Upper lobe of right lung (tissue), 1 donor: ENCODE data around the gene STRIT1. TPM values are rescaled to one million over a fixed set of nuclear protein-coding genes. Genes with fewer than 3 reads are reported as not detected.

ENCODE experiments used
- ATAC-seq: fragments of 200-7000 bp; cut with Tn5 transposase; one replicate; pipeline ENCODE4 v1.9.1; 2020; ENCODE audit warnings: mild to moderate bottlenecking, moderate library complexity
- DNase-seq: peaks from one replicate; pipeline ENCODE4 v3.0.0-alpha.2; 2020
- H3K27ac ChIP-seq: fragments of 200-600 bp; one replicate; pipeline ENCODE4 v1.8.0; 2022
- H3K27me3 ChIP-seq: fragments of 200-600 bp; one replicate; pipeline ENCODE4 v1.8.0; 2022; ENCODE audit warnings: mild to moderate bottlenecking
- H3K36me3 ChIP-seq: fragments of 200-600 bp; one replicate; pipeline ENCODE4 v1.8.0; 2022
- H3K4me1 ChIP-seq: fragments of 200-600 bp; one replicate; pipeline ENCODE4 v1.8.0; 2022
- H3K4me3 ChIP-seq: fragments of 200-600 bp; one replicate; pipeline ENCODE4 v1.8.0; 2022; ENCODE audit warnings: mild to moderate bottlenecking
- H3K9me3 ChIP-seq: fragments of 200-600 bp; one replicate; pipeline ENCODE4 v1.8.0; 2022
- intact Hi-C: fragments of 100-400 bp; cut with DNase I; formaldehyde crosslinking; loops from one replicate; pipeline ENCODE4 v1.11.0; 2022
- total RNA-seq: library from RNA; stranded (reverse); fragmentation: NEBNext Ultra II Directional; extraction: Animal tissue kit (Norgen Biotek cat#: 25700); gene quantifications from one replicate; pipeline ENCODE4 v1.2.1, GENCODE V29; 2021
- TF ChIP-seq, protein P1 (sequence below): fragments of 200-600 bp; IDR thresholded peaks from one replicate; pipeline ENCODE4 v1.8.0; 2022; ENCODE audit warnings: antibody characterized with exemption
- donor health status: DM: no; HTN: yes; CAD: no; lungs with severe emphysema.

STRIT1 gene
- total RNA-seq, 1 donor from 2014 or later, result not detected

DNA sequence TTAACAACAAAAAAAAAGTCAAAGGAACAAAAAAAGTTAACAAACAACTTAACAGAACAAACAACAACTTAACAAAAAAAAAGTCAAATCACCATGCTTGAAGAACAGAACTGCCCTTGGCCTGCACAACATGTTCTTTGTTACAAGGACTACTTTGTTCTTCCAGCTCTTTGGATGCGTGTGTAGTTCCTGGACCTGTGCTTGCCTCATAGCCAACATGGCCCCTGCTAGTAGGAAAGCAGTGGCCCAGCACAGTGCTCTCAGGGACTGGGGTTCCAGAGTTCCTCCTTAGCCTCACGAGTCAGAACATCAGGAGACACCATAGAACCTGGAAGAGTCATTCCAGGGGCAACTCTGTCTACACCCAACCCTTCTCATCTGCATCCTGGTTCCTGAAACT is 10.9 kb upstream of the STRIT1 start:
- TF ChIP-seq, protein P1, sequence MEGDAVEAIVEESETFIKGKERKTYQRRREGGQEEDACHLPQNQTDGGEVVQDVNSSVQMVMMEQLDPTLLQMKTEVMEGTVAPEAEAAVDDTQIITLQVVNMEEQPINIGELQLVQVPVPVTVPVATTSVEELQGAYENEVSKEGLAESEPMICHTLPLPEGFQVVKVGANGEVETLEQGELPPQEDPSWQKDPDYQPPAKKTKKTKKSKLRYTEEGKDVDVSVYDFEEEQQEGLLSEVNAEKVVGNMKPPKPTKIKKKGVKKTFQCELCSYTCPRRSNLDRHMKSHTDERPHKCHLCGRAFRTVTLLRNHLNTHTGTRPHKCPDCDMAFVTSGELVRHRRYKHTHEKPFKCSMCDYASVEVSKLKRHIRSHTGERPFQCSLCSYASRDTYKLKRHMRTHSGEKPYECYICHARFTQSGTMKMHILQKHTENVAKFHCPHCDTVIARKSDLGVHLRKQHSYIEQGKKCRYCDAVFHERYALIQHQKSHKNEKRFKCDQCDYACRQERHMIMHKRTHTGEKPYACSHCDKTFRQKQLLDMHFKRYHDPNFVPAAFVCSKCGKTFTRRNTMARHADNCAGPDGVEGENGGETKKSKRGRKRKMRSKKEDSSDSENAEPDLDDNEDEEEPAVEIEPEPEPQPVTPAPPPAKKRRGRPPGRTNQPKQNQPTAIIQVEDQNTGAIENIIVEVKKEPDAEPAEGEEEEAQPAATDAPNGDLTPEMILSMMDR, result no peak
- intact Hi-C loops, result no loop called here
- DNase-seq, result no peak
- H3K4me3 ChIP-seq, result no peak overlapping the region
- no peak for ATAC-seq
- H3K36me3 ChIP-seq, result no peaks in the 10 kb centered on the region
- H3K4me1 ChIP-seq, result no peaks in the 10 kb centered on the region
- H3K27me3 ChIP-seq, result no peaks in the 10 kb centered on the region
- H3K27ac ChIP-seq, result no peak overlapping the region
- no peaks in the 10 kb centered on the region for H3K9me3 ChIP-seq

- H3K36me3 ChIP-seq, result no peaks in the 10 kb centered on the region
- TF ChIP-seq, protein P1, result no peak
- intact Hi-C loops, result no loop called here
- no peaks in the 10 kb centered on the region for H3K9me3 ChIP-seq
- no peak overlapping the region for H3K27ac ChIP-seq
- DNase-seq, result no peak
- H3K4me3 ChIP-seq, result no peak overlapping the region
- H3K4me1 ChIP-seq, result no peaks in the 10 kb centered on the region
- no peaks in the 10 kb centered on the region for H3K27me3 ChIP-seq
- no peak for ATAC-seq
These were observed 10.1 kb upstream of the STRIT1 start for GRCh38 chr3:155303540-155304097.

GRCh38 chr3:155302891-155303290 is 9.4 kb upstream of the STRIT1 start:
- Histone ChIP-seq H3K4me1 (no peaks in the 10 kb centered on the region), H3K27ac (no peak overlapping the region), H3K9me3 (no peaks in the 10 kb centered on the region), H3K27me3 (no peaks in the 10 kb centered on the region), H3K4me3 (no peak overlapping the region), H3K36me3 (no peaks in the 10 kb centered on the region)
- no peak for ATAC-seq
- intact Hi-C loops, result no loop called here
- no peak for DNase-seq
- TF ChIP-seq, protein P1, result no peak

DNA sequence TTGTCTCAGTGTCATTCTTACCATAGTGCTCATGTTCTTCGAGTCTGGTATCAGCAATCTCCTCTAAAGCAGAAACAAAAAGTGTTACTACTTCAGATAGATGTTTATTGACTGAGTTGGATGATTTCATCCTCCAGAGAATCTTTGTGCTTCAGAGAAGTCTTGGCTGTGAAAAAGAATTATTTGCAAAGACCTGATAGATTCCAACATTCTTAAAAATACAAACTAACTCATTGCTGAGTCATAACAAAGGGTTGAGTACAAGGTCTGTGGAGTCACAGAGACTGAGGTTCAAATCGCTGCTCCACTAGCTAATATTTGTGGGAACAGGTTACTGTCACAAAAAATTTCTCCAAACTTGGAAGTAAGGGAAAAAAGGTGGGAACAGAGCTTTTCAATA is 9.0 kb upstream of the STRIT1 start:
- Histone ChIP-seq H3K27me3 (no peaks in the 10 kb centered on the region), H3K9me3 (no peaks in the 10 kb centered on the region), H3K4me3 (no peak overlapping the region), H3K27ac (no peak overlapping the region), H3K4me1 (no peaks in the 10 kb centered on the region), H3K36me3 (no peaks in the 10 kb centered on the region)
- ATAC-seq (no peak), DNase-seq (no peak)
- intact Hi-C loops, result no loop called here
- TF ChIP-seq, protein P1, result no peak

GRCh38 chr3:155297100-155297499 is 3.6 kb upstream of the STRIT1 start:
- H3K4me1 ChIP-seq, result no peaks in the 10 kb centered on the region
- no peaks in the 10 kb centered on the region for H3K27me3 ChIP-seq
- no peak overlapping the region for H3K4me3 ChIP-seq
- DNase-seq (no peak), ATAC-seq (no peak)
- H3K36me3 ChIP-seq, result no peaks in the 10 kb centered on the region
- intact Hi-C loops, result no loop called here
- no peaks in the 10 kb centered on the region for H3K9me3 ChIP-seq
- TF ChIP-seq, protein P1, result no peak
- H3K27ac ChIP-seq, result no peak overlapping the region

- Histone ChIP-seq H3K9me3 (no peaks in the 10 kb centered on the region), H3K4me1 (no peaks in the 10 kb centered on the region), H3K4me3 (no peak overlapping the region), H3K27ac (no peak overlapping the region), H3K36me3 (no peaks in the 10 kb centered on the region), H3K27me3 (no peaks in the 10 kb centered on the region)
- TF ChIP-seq, protein P1, result no peak
- DNase-seq (no peak), ATAC-seq (no peak)
- intact Hi-C loops, result no loop called here
These were observed 2.9 kb upstream of the STRIT1 start for GRCh38 chr3:155296413-155296812.
